HuH-7.5 (cell line): ENCODE measurements around the gene SEPTIN8.
"Not testable (repeated sequence)": the region's sequence is repeated elsewhere in the genome, so short reads cannot be mapped to it uniquely, and the experiment has no call there.

ENCODE experiments used
- DNase-seq: peaks from one replicate; pipeline ENCODE4 v3.0.0; 2011; ENCODE audit warnings: low spot score

The SEPTIN8 gene

GRCh38 chr5:132812781-132813598 lies 36.0 kb upstream of the SEPTIN8 start, which contains the start of gene SOWAHA:
Gene SOWAHA, plus strand, starts transcription at chr5:132813302. Its CDS starts 320 bp downstream, at chr5:132813622.
- DNase-seq, result peak; percentile 76

- DNase-seq, result no peak
These were observed 35.2 kb upstream of the SEPTIN8 start for GRCh38 chr5:132812123-132812765.

- no peak for DNase-seq
These were observed 33.6 kb upstream of the SEPTIN8 start for GRCh38 chr5:132810605-132811004.

- no peak for DNase-seq
These were observed 31.8 kb upstream of the SEPTIN8 start for GRCh38 chr5:132808866-132809265.

- no peak for DNase-seq
These were observed 31.4 kb upstream of the SEPTIN8 start for GRCh38 chr5:132808448-132808847.

- peak; percentile 65 for DNase-seq
These were observed 30.3 kb upstream of the SEPTIN8 start for GRCh38 chr5:132807163-132807838.

GRCh38 chr5:132806804-132807162 lies 29.7 kb upstream of the SEPTIN8 start:
- not testable (repeated sequence) for DNase-seq

GRCh38 chr5:132805872-132806271 lies 28.8 kb upstream of the SEPTIN8 start:
- not testable (repeated sequence) for DNase-seq

GRCh38 chr5:132804219-132804618 lies 27.2 kb upstream of the SEPTIN8 start:
- DNase-seq, result not testable (repeated sequence)

GRCh38 chr5:132802685-132803066 lies 25.6 kb upstream of the SEPTIN8 start:
- DNase-seq, result not testable (repeated sequence)

- DNase-seq, result no peak
These were observed 25.1 kb upstream of the SEPTIN8 start for GRCh38 chr5:132802044-132802684.

GRCh38 chr5:132800545-132800944 lies 23.5 kb upstream of the SEPTIN8 start:
- DNase-seq, result no peak

- DNase-seq, result no peak
These were observed 22.4 kb upstream of the SEPTIN8 start for GRCh38 chr5:132799392-132799791.

- DNase-seq, result no peak
These were observed 20.6 kb upstream of the SEPTIN8 start for GRCh38 chr5:132797651-132798050.

- no peak for DNase-seq
These were observed 14.0 kb upstream of the SEPTIN8 start for GRCh38 chr5:132791026-132791425.

GRCh38 chr5:132790201-132790865 lies 13.3 kb upstream of the SEPTIN8 start:
- DNase-seq, result no peak

GRCh38 chr5:132788990-132789886 lies 12.2 kb upstream of the SEPTIN8 start:
- DNase-seq, result no peak

GRCh38 chr5:132788508-132788907 lies 11.5 kb upstream of the SEPTIN8 start:
- DNase-seq, result no peak

GRCh38 chr5:132787076-132787475 lies 10.0 kb upstream of the SEPTIN8 start:
- no peak for DNase-seq

GRCh38 chr5:132785864-132786263 lies 8.8 kb upstream of the SEPTIN8 start:
- no peak for DNase-seq

- DNase-seq, result no peak
These were observed 8.3 kb upstream of the SEPTIN8 start for GRCh38 chr5:132785365-132785764.
